HG02973 (cell line): ENCODE results near the gene KIAA0930.
"Not testable (repeated sequence)": the region's sequence is repeated elsewhere in the genome, so short reads cannot be mapped to it uniquely, and the experiment has no call there.

ENCODE experiments used
- ATAC-seq: cut with Tn5 transposase; IDR thresholded peaks from one replicate; pipeline ENCODE4 v1.9.1; 2021; ENCODE audit warnings: moderate library complexity; ENCODE audit not compliant: unreplicated experiment

The KIAA0930 gene

GRCh38 chr22:45240810-45241631 is at the start of gene KIAA0930:
Gene KIAA0930 (minus strand): TSS chr22:45240894. CDS start chr22:45240703, 191 bp downstream.
- no peak for ATAC-seq

- ATAC-seq, result no peak
Observed at GRCh38 chr22:45286854-45287551, 46.3 kb upstream of the KIAA0930 start.

GRCh38 chr22:45285263-45286058 is 44.8 kb upstream of the KIAA0930 start:
- no peak for ATAC-seq

DNA sequence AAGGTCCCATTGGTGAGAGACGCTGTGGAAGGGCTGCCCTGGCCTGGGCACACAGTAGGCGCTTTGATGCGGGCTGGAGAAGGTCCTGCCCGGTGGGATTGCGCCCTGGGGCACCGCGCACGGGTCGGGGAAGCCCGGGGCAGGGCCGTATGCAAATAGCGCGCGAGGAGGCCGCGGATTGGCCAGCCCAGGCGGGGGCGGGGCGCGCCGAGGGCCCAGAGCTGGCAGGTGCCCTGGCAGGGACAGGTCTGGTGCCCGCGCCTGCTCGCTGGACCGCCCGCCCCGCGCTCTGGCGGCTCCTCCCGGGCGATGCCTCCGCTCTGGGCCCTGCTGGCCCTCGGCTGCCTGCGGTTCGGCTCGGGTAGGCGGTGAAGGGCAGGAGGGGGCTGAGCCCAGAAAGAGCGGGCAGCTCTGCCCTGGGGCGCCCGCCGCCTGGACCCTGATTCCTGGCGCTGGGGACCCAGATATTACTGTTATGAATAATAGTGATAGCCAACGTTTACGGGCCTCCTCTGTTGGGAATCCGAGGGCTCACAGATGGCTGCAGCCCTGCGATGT is 44.1 kb upstream of the KIAA0930 start, which contains the start of gene UPK3A:
Gene UPK3A (plus strand): TSS at position 245 of the 558 bp plus-strand sequence. CDS start 65 bp downstream, at position 310.
- no peak for ATAC-seq

DNA sequence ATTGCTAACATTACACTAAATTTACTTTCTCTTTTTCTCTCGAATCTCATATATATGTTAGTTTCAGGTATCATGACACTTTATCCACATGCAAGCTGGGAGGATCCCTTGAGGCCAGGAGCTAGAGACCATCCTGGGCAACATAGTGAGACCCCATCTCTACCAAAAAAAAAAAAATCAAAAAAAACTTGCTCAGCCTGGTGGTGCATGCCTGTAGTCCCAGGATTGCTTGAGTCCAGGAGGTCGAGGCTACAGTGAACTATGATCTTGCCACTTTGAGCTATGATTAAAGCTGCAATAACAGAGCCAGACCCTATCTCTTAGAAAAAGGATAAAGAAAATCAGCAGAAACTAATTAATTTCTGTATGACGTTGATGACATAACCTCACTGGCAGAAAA is 40.3 kb upstream of the KIAA0930 start:
- ATAC-seq, result no peak

DNA sequence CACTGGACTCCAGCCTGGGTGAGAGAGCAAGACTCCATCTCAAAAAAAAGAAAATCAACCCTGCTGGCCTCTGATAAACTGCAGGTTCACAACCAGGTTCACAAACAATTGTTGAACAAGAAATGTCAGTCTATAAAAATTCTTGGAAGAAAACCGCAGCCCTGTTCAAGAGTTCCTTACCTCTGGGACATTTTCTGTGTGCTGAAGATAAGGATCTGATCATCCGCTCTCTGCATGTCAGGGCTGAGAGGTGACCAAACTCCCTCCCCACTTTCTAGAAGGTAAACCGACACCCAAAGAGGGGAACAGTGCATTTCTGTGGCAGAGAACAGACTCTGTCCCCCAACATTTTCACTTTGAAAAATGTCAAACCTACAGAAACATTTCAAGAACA is 39.9 kb upstream of the KIAA0930 start:
- ATAC-seq, result no peak

GRCh38 chr22:45278125-45278524 is 37.4 kb upstream of the KIAA0930 start:
- no peak for ATAC-seq

DNA sequence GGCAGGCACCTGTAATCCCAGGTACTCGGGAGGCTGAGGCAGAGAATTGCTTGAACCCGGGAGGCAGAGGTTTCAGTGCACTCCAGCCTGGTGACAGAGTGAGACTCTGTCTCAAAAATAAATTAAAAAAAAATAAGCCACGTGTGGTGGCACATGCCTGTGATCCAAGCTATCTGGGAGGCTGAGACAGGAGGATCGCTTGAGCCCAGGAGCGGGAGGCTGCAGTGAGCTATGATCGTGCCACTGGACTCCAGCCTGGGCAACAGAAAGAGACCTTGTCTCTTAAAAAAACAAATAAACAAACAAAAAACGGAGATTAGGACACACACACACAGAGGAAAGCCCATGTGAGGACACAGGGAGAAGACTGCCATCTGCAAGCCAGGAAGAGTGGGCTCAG is 37.0 kb upstream of the KIAA0930 start:
- not testable (repeated sequence) for ATAC-seq

DNA sequence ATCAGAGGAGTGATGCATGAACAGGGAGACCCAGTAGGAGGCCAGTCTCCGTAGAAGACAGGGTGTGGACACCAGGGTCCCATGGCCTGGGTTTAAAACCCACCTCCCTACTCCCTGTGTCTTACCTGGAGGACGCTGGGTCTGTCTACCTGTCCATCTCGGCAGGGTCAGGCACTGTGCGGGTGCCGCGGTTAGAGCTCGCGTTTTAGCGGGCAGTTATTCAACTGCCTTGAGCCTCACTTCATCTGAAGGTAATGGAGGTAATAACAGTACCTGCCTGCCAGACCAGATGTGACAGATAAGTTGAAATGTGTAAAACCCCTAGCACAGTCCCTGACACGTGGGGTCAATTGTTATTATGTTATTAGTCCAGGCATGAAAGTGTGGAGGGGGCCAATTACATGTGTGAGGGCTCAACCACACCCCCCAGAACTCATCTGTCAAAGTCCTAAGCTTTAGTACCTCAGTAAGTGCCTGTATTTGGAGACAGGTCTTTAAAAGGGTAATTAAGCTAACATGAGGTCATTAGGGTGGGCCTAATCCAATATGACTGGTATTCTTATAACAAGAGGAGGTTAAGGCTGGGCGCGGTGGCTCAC is 35.9 kb upstream of the KIAA0930 start:
- no peak for ATAC-seq

- ATAC-seq, result no peak
Observed at GRCh38 chr22:45273452-45274075, 32.9 kb upstream of the KIAA0930 start.

DNA sequence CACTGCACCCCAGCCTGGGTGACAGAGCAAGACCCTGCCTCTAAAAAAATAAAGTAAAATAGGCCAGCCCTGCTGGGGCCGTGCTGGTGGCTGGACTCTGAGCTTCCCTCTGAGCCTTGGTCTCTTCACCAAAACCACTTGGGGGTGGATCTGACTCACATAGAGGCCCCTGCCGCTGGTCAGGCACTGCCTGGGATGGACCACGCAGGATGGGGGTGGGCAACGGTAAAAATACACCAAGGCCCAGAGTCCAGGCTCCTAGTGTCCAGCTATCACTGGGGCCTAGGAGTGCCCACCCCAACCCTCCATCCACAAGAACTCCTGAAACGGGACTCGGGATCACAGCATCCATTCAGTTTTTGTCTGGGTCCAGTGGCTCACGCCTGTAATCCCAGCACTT is 31.8 kb upstream of the KIAA0930 start:
- no peak for ATAC-seq

- ATAC-seq, result no peak
Observed at GRCh38 chr22:45271667-45272201, 31.0 kb upstream of the KIAA0930 start.

GRCh38 chr22:45270095-45271020 is 29.7 kb upstream of the KIAA0930 start:
- no peak for ATAC-seq

- peak; percentile 70 for ATAC-seq
Observed at GRCh38 chr22:45268958-45269844, 28.5 kb upstream of the KIAA0930 start.

DNA sequence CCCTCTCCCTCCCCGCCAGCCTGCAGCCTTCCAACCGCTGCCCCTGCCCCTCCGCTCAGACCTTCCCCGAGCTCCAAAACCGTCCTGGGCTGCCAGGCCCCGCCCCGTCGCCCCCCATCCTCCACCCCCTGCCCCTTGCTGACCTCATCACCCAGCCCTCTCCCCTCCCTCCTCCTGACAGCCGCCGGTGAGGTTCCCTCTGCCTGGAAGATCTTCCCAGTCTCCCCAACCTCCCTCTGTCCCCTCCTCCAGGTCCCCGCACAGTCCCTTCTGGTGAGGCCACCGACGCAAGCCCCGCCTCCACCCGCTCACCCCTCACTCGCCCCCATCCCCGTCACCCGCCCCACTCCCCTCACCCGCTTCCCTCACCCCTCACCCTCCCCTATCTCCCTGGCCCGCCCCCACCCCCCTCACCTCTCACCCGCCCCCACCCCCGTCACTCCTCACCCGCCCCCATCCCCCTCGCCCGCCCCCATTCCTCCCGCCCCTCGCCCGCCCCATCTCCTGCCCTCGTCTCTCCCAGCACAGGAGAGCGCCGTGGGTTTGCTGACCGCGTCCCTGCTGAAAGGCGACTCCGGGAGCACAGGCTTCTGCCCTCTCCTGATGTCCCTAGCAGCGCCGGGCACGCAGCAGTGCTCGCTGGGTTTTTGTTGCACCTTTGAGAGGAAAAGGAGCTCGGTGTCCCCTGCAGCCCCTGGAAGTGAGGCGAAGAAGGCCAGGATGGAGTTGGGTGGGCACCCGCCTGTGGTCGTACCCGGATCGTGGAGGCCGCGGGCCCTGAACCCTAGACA is 27.7 kb upstream of the KIAA0930 start:
- ATAC-seq, result peak; percentile 13

DNA sequence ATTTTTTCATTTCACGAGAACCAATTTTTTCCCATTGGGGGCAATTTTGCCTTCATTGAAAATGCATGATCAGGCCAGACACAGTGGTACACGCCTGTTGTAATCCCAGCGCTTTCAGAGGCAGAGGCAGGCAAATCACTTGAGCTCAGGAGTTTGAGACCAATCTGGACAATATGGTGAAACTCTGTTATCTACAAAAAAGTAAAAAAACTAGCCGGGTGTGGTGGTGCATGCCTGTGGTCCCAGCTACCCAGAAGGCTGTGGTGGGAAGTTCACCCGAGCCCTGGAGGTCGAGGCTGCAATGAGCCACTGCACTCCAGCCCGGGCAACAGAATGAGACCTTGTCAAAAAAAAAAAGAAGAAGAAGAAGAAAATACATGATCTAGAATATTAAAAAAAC is 24.8 kb upstream of the KIAA0930 start:
- ATAC-seq, result no peak
